NCI-H82 (cell line): ENCODE data around the gene SMPD4.
"Not testable (repeated sequence)": the region's sequence is repeated elsewhere in the genome, so short reads cannot be mapped to it uniquely, and the experiment has no call there.

Experiments
- DNase-seq: peaks from one replicate; lab custom pipeline; 2025; lab: John Stamatoyannopoulos, UW

Gene SMPD4

GRCh38 chr2:130141645-130142370, 39.6 kb downstream of the SMPD4 start:
- DNase-seq, result not testable (repeated sequence)

DNA sequence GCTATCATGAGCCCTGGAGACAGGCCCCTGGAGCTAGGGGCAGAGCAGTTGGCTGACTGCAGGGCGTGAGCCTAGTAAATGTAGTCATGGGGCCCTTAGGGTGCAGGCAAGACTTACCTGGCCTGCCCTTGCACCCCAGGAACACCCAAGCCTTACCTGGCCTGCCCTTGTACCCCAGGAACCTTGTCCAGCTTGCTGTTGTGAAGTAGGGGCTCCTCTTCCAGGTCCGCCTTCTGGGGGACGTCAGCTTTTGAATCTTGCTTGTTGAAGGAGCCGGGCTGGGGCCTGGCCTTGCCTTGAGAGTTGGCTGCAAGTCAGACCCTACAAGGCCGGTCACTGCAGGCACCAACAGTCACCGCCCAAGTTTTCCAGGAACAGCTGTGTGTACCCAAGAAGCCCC, 40.4 kb downstream of the SMPD4 start:
- not testable (repeated sequence) for DNase-seq

GRCh38 chr2:130140516-130140915, 40.9 kb downstream of the SMPD4 start:
- DNase-seq, result not testable (repeated sequence)

DNA sequence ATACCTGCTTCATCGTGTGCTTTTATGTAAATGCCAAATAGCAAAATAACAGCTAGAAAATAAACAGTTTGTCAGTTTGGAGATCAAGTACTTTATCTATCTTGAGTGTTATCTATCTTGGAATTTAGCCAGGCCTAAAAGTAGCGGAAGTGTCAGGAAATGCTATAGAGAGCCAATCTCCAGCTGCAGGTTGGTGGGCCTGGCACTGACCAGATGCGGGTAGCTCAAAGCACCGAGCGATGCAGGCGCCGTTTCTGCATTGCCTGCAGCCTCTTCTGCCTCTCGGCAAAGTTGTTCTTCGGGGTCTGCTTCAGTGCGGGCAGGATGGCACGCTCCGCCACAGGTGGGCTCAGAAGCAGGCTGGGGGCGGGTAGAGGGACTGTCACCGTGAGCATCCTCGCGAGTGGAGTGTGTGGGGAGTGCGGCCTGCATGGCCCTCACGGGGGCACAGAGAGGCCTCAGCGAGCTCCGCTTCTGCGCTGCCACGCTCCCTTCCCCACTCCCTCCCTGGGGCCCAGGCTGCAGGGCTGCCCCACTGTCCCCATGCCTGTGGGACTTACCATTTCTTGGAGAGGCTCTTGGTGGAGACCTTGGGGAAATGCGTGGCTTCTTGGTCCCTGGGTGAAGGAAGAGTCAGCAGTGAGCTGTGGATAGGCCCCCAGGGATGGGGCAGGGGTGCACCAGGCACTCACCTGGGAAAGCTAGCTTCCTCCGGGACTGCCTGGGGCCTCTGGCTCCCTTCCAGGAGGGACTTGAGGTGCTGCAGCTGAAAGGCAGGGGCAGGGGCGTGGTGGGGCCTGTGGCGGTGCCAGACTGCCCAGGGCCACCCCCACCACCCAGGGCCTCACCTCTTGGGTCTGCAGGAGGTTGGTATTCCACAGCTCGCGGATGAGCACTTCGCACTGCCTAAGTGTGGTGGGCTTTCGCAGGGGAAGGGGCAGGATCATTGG, 41.8 kb downstream of the SMPD4 start:
- not testable (repeated sequence) for DNase-seq

DNA sequence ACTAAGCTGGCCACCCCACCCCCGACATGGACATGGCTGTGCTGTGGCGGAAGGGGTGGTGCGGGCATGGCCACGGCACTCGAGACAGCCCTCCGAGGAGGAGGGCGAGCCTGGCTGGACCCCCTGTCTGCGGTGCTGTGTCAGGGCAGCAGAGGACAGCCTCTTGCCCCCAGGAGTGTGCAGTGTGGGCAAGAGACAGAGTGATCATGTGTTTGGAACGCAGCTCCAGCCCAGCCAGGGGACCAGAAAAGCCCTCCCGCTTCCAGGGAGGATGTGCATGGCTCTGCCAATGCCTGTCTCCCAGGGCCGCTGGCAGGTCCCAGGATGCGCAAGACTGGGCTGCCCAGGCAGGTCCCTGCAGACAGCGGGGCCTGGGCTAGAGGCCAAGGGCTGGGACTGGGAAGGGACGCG, 42.6 kb downstream of the SMPD4 start:
- DNase-seq, result not testable (repeated sequence)

- DNase-seq, result not testable (repeated sequence)
Observed at GRCh38 chr2:130138326-130138725, 43.1 kb downstream of the SMPD4 start.

DNA sequence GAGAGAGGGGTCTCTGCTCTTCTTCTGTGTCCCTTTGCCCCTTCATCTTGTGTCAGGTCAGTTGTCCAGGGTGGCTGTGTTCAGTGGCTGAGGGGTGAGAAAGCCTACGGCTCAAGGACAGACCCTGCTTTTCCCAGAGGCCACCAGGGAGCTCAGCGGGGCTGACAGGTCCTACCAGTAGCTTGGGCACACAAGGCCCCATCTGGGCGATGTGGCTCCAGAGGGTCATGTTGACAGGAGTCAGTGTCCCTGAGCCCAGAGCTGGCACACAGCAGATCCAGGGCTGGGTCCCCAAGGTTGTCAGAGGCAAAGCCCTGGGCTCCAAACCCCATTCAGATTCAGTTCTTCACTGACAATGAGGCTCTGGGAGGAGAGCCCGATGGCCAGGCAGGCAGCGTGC, 44.3 kb downstream of the SMPD4 start:
- not testable (repeated sequence) for DNase-seq

DNA sequence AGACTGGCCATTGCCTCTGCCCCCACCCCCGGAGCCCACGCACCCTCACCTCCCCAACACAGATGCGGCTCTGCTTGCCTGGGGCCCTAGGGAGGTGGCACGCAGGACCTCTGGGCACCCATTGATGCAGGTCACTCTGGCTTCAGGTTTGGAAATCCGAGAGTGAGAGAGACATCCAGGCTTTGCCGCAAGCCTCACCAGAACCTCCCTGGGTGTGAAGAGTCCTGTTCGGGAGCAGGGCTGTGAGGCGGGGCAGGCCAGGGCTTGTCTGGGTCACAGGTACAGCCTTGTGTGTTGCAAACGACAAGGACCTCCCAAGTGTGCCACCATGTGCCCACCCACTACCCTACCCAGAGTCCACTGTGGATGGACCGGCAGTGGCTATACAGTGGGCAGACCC, 44.9 kb downstream of the SMPD4 start:
- DNase-seq, result not testable (repeated sequence)

- DNase-seq, result no peak
Observed at GRCh38 chr2:130135692-130136541, 45.5 kb downstream of the SMPD4 start.

DNA sequence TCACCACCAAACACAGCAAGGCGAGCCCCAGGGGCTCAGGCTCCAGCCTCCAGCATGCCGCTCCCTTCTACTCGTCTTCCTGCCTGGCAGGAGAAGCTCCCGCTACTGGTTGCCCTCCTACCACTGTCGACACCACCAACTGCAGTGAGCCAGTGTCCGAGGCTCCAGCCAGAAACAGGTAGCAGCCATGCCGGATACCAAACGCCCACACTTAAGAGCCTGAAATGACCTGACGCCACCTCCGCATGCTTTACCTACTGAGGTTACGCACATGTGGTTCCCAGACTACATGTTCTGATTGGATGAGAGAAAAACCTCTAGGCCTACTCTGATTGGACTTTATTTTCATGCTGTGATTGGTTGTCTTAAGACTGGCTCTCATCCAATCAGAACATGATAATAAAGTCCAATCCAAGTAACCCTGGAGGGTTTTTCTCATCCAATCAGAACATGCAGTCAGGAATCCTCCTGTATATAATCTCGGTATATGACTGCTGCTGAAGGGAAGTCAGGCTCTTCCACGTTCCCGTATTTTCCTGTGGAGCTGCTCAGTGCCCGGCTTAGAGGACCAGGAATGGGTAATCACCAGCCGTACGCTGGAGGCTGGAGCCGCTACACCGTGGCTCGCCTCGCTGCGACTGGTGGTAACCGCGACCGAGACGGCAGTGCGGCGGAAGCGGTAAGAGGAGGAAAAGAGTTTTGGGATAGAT, 52.1 kb downstream of the SMPD4 start, which contains the start of gene POTEF:
Gene POTEF (minus strand): TSS at position 103 of the 710 bp plus-strand sequence. CDS start 8,707 bp downstream, outside the sequence.
- DNase-seq, result peak; percentile 72

DNA sequence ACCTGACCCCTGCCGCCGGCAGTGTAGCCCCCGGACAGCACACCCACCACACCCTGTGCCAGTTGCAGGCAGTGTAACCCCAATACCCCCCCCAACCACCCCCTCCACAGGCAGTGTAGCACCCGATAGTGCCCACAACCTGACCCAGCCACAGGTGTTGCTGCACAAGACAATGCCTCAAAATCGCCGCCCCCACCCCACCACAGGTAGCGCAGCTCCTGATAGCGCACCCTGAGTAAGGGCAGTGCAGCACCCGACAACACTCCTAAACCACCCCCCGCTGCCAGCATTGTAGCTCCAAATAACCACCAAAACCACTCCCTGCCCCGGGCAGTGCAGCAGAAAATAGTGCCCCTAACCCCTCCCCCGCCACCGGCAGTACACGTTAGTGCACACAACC, 52.9 kb downstream of the SMPD4 start:
- DNase-seq, result not testable (repeated sequence)

- not testable (repeated sequence) for DNase-seq
Observed at GRCh38 chr2:130127726-130128125, 53.7 kb downstream of the SMPD4 start.

GRCh38 chr2:130120924-130121323, 60.5 kb downstream of the SMPD4 start:
- DNase-seq, result not testable (repeated sequence)

DNA sequence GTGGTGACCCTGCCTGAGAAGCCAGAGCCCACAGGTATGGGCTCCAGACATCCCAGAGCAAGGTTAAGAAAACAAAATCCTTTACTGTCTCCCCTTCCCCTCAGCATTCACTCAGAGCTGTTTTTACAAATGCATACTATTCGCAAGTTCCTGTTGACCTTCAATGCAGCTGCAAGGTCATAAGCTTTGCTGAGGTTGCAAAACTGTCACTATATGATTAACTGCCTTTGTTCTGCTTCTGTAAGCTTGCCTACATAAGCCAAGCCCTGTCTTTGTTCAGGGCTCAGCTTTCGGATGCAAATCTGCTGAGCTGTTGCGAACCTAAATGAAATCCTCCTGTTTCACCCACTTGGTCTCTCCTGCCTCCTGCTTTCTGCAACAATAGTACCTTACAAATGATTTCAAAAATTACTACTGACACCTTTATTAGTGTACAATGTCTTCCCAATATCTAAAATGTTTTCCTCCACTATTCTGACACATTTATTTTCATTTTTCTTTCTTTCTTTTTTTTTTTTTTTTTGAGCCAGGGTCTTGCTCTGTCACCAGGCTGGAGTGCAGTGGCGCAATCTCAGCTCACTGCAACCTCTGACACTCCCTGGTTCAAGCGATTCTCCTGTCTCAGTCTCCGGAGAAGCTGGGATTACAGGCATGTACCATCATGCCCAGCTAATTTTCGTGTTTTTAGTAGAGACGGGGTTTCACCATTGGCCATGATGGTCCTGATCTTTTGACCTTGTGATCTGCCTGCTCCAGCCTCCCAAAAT, 78.6 kb downstream of the SMPD4 start:
- DNase-seq, result peak; percentile 1
